ENCODE measurements around the gene COA1.

The COA1 gene

GRCh38 chr7:43764039-43764761, 34.9 kb upstream of the COA1 start:
- Histone ChIP-seq H3K9me3 (ENCODE audit: insufficient read depth, low read length) (no peaks in the 10 kb centered on the region), H3K27ac (ENCODE audit: low read depth, low read length) (no peak overlapping the region), H4K20me1 (ENCODE audit: low read depth, low read length) (no peaks in the 10 kb centered on the region), H3K9ac (ENCODE audit: low read length) (no peak overlapping the region), H3K4me2 (ENCODE audit: low read depth, low read length, poor library complexity, severe bottlenecking) (no peak overlapping the region), H3K4me3 (ENCODE audit: insufficient read depth, low read length, poor library complexity, severe bottlenecking) (no peak overlapping the region), H3K79me2 (ENCODE audit: insufficient read depth, low read length) (no peaks in the 10 kb centered on the region), H2AFZ (ENCODE audit: low read depth, low read length, severe bottlenecking) (no peak overlapping the region), H3F3A (ENCODE audit: insufficient read depth) (no peaks in the 10 kb centered on the region), H3K36me3 (ENCODE audit: low read length) (no peaks in the 10 kb centered on the region), H3K27me3 (ENCODE audit: low read length) (no peaks in the 10 kb centered on the region), H3K9me2 (replicated peaks; ENCODE audit: insufficient read depth, low read length) (no peaks in the 10 kb centered on the region)
- TF ChIP-seq CTCF (IDR thresholded peaks at IDR 0.05; ENCODE audit: insufficient read depth, low read length, poor library complexity, severe bottlenecking) (no peak), EZH2phosphoT487 (conservative IDR thresholded peaks at IDR 0.05; ENCODE audit: low read length) (no peak)

GRCh38 chr7:43763183-43763582, 33.9 kb upstream of the COA1 start:
- Histone ChIP-seq H4K20me1 (ENCODE audit: low read depth, low read length) (no peaks in the 10 kb centered on the region), H3K79me2 (ENCODE audit: insufficient read depth, low read length) (no peaks in the 10 kb centered on the region), H3K9me2 (replicated peaks; ENCODE audit: insufficient read depth, low read length) (no peaks in the 10 kb centered on the region), H2AFZ (ENCODE audit: low read depth, low read length, severe bottlenecking) (no peak overlapping the region), H3K27me3 (ENCODE audit: low read length) (no peaks in the 10 kb centered on the region), H3K9ac (ENCODE audit: low read length) (no peak overlapping the region), H3K9me3 (ENCODE audit: insufficient read depth, low read length) (no peaks in the 10 kb centered on the region), H3F3A (ENCODE audit: insufficient read depth) (no peaks in the 10 kb centered on the region), H3K36me3 (ENCODE audit: low read length) (no peaks in the 10 kb centered on the region), H3K27ac (ENCODE audit: low read depth, low read length) (no peak overlapping the region), H3K4me2 (ENCODE audit: low read depth, low read length, poor library complexity, severe bottlenecking) (no peak overlapping the region), H3K4me3 (ENCODE audit: insufficient read depth, low read length, poor library complexity, severe bottlenecking) (no peak overlapping the region)
- TF ChIP-seq EZH2phosphoT487 (conservative IDR thresholded peaks at IDR 0.05; ENCODE audit: low read length) (no peak), CTCF (IDR thresholded peaks at IDR 0.05; ENCODE audit: insufficient read depth, low read length, poor library complexity, severe bottlenecking) (no peak)

- Histone ChIP-seq H3K4me2 (ENCODE audit: low read depth, low read length, poor library complexity, severe bottlenecking) (no peak overlapping the region), H3K9me2 (replicated peaks; ENCODE audit: insufficient read depth, low read length) (no peaks in the 10 kb centered on the region), H3K36me3 (ENCODE audit: low read length) (no peaks in the 10 kb centered on the region), H3K4me3 (ENCODE audit: insufficient read depth, low read length, poor library complexity, severe bottlenecking) (no peak overlapping the region), H3K9ac (ENCODE audit: low read length) (no peak overlapping the region), H3F3A (ENCODE audit: insufficient read depth) (no peaks in the 10 kb centered on the region), H3K27me3 (ENCODE audit: low read length) (no peaks in the 10 kb centered on the region), H3K79me2 (ENCODE audit: insufficient read depth, low read length) (no peaks in the 10 kb centered on the region), H2AFZ (ENCODE audit: low read depth, low read length, severe bottlenecking) (no peak overlapping the region), H3K27ac (ENCODE audit: low read depth, low read length) (no peak overlapping the region), H4K20me1 (ENCODE audit: low read depth, low read length) (no peaks in the 10 kb centered on the region), H3K9me3 (ENCODE audit: insufficient read depth, low read length) (no peaks in the 10 kb centered on the region)
- no peak for TF ChIP-seq CTCF (IDR thresholded peaks at IDR 0.05; ENCODE audit: insufficient read depth, low read length, poor library complexity, severe bottlenecking)
- no peak for TF ChIP-seq EZH2phosphoT487 (conservative IDR thresholded peaks at IDR 0.05; ENCODE audit: low read length)
These were observed 32.8 kb upstream of the COA1 start for GRCh38 chr7:43761938-43762692.

All from SU-DHL-6 (cell line).